Sigmoid colon (tissue), 7 donors: ENCODE data around the gene PUDP. TPM values are rescaled to one million over a fixed set of nuclear protein-coding genes. Genes with fewer than 3 reads are reported as not detected.

Experiments
- DNase-seq: peaks from one replicate; pipeline ENCODE4 v3.0.0-alpha.2; 2019
- H3K27ac ChIP-seq, 4 donors: fragments of 200-600 bp; sonication (generic); one replicate each; pipeline ENCODE4 v1.5.1; 2016 to 2019; ENCODE audit warnings: mild to moderate bottlenecking in 1 of 4
- H3K27me3 ChIP-seq, 3 donors: fragments of 200-600 bp; sonication (generic); one replicate each; pipeline ENCODE4 v1.5.1; 2019; ENCODE audit warnings: mild to moderate bottlenecking in 1 of 3
- H3K36me3 ChIP-seq, 4 donors: fragments of 200-600 bp; sonication (generic); one replicate each; pipeline ENCODE4 v1.5.1; 2016 to 2019
- H3K4me1 ChIP-seq, 4 donors: fragments of 200-600 bp; sonication (generic); one replicate each; pipeline ENCODE4 v1.5.1; 2017 to 2019
- H3K4me3 ChIP-seq, 4 donors: fragments of 200-600 bp; sonication (generic); one replicate each; pipeline ENCODE4 v1.5.1; 2017 to 2019; ENCODE audit warnings: mild to moderate bottlenecking in 2 of 4, moderate library complexity in 1 of 4
- H3K9me3 ChIP-seq, 4 donors: fragments of 200-600 bp in 3 of 4; sonication (generic) in 3 of 4; one replicate each; pipeline versions ENCODE4 v1.5.1 to v1.6.1; 2013 to 2019
- EP300 ChIP-seq, 4 donors: sonication (generic); formaldehyde crosslinking; IDR thresholded peaks; one replicate each; pipeline ENCODE4 v1.6.1; 2017; ENCODE audit warnings: antibody characterized with exemption in 4 of 4
- POLR2A ChIP-seq, 2 donors: fragments of 450-650 bp; IDR thresholded peaks; one replicate each; pipeline ENCODE4 v1.6.1; 2016; ENCODE audit warnings: antibody characterized with exemption in 2 of 2, mild to moderate bottlenecking in 2 of 2, moderate library complexity in 2 of 2
- POLR2AphosphoS5 ChIP-seq, 4 donors: sonication (generic); formaldehyde crosslinking; IDR thresholded peaks; one replicate each; pipeline ENCODE4 v1.6.1; 2017; ENCODE audit warnings: antibody characterized with exemption in 4 of 4
- WGBS, 2 donors: extraction: QIAGEN DNeasy Blood & Tissue Kit; methylation state at CpG; one replicate each; pipeline ENCODE4 v1.1.7; 2013; 5-methylcytosine and 5-hydroxymethylcytosine counted together
- intact Hi-C: fragments of 100-400 bp; cut with DNase I; formaldehyde crosslinking; loops from one replicate; pipeline ENCODE4 v1.15.1; 2023
- polyA plus RNA-seq, 3 donors: library from polyadenylated mRNA; stranded (reverse); fragments of 200-250 nt; gene quantifications; one replicate each; pipeline ENCODE4 v1.2.3, GENCODE V29; 2013
- total RNA-seq, 4 donors: library from RNA; depleted of rRNA; stranded (reverse); fragments of >200 nt; gene quantifications; one replicate each; pipeline ENCODE4 v1.1.0, GENCODE V29; 2016
- TF ChIP-seq, protein P1 (sequence below), 4 experiments: fragments of 450-650 bp in 3 of 4; fragments of 200-600 bp in 1 of 4; IDR thresholded peaks; one replicate each; pipeline ENCODE4 v1.5.1; 2016 to 2019; ENCODE audit warnings: antibody characterized with exemption in 4 of 4, mild to moderate bottlenecking in 3 of 4, moderate library complexity in 2 of 4
- donor health status: healthy with polysubstance abuse.
- donor health status: Bipolar disorder and iron deficiency.
- donor health status: healthy.

PUDP gene
- total and polyA plus RNA-seq, 7 donors, result 6.9 to 29.4 (median 17.2) TPM

GRCh38 chrX:7159149-7159861 lies 11.4 kb upstream of the PUDP start:
- Histone ChIP-seq H3K4me3 (no peak overlapping the region), H3K9me3 (no peaks in the 10 kb centered on the region), H3K36me3 (no peaks in the 10 kb centered on the region), H3K27me3 (no peaks in the 10 kb centered on the region), H3K4me1 (no peaks in the 10 kb centered on the region), H3K27ac (no peak overlapping the region)
- intact Hi-C loops, result no loop called here
- WGBS, 2 donors, result 27 to 69% methylated on average over 7 of the region's 7 CpGs
- DNase-seq, result no peak
- TF ChIP-seq POLR2AphosphoS5 (IDR thresholded peaks at IDR 0.05) (no peak), EP300 (IDR thresholded peaks at IDR 0.05) (no peak), POLR2A (IDR thresholded peaks at IDR 0.05) (no peak)
- TF ChIP-seq, protein P1, sequence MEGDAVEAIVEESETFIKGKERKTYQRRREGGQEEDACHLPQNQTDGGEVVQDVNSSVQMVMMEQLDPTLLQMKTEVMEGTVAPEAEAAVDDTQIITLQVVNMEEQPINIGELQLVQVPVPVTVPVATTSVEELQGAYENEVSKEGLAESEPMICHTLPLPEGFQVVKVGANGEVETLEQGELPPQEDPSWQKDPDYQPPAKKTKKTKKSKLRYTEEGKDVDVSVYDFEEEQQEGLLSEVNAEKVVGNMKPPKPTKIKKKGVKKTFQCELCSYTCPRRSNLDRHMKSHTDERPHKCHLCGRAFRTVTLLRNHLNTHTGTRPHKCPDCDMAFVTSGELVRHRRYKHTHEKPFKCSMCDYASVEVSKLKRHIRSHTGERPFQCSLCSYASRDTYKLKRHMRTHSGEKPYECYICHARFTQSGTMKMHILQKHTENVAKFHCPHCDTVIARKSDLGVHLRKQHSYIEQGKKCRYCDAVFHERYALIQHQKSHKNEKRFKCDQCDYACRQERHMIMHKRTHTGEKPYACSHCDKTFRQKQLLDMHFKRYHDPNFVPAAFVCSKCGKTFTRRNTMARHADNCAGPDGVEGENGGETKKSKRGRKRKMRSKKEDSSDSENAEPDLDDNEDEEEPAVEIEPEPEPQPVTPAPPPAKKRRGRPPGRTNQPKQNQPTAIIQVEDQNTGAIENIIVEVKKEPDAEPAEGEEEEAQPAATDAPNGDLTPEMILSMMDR (IDR thresholded peaks at IDR 0.05), result no peak

GRCh38 chrX:7158468-7158990 lies 10.6 kb upstream of the PUDP start:
- no peaks in the 10 kb centered on the region for H3K4me1 ChIP-seq
- no peak for DNase-seq
- no peaks in the 10 kb centered on the region for H3K9me3 ChIP-seq
- H3K4me3 ChIP-seq, result no peak overlapping the region
- no peaks in the 10 kb centered on the region for H3K36me3 ChIP-seq
- 84 to 89% methylated on average over 5 of the region's 5 CpGs for WGBS, 2 donors
- H3K27me3 ChIP-seq, result no peaks in the 10 kb centered on the region
- no peak overlapping the region for H3K27ac ChIP-seq
- intact Hi-C loops, result no loop called here
- TF ChIP-seq POLR2AphosphoS5 (IDR thresholded peaks at IDR 0.05) (no peak), POLR2A (IDR thresholded peaks at IDR 0.05) (no peak), EP300 (IDR thresholded peaks at IDR 0.05) (no peak)
- TF ChIP-seq, protein P1 (IDR thresholded peaks at IDR 0.05), result no peak

DNA sequence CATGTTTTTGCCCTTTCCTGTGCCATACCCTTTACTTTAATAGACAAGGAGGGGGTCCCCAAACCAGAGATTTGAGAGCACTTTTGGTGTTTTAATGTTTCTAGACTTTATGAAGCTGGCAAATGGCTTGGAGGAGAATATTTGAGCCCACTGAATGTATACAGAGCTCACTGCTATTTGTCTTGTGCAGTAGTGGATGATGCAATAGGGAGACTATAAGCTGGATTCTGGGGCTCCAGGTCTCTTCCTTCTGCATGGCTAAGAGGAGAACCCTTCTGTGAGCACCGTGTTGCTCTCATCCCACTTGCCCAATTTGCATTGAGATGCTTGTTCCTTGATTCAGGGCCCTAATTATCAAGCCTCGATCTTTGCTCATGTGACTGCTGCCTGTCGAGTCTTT lies 8.9 kb upstream of the PUDP start:
- no peak overlapping the region for H3K27ac ChIP-seq
- H3K9me3 ChIP-seq, result no peaks in the 10 kb centered on the region
- H3K4me1 ChIP-seq, result no peaks in the 10 kb centered on the region
- no peak for TF ChIP-seq EP300 (IDR thresholded peaks at IDR 0.05)
- intact Hi-C loops, result no loop called here
- H3K27me3 ChIP-seq, result no peaks in the 10 kb centered on the region
- no peaks in the 10 kb centered on the region for H3K36me3 ChIP-seq
- 93% methylated on average over 3 of the region's 3 CpGs for WGBS, 2 donors
- no peak for DNase-seq
- no peak overlapping the region for H3K4me3 ChIP-seq

DNA sequence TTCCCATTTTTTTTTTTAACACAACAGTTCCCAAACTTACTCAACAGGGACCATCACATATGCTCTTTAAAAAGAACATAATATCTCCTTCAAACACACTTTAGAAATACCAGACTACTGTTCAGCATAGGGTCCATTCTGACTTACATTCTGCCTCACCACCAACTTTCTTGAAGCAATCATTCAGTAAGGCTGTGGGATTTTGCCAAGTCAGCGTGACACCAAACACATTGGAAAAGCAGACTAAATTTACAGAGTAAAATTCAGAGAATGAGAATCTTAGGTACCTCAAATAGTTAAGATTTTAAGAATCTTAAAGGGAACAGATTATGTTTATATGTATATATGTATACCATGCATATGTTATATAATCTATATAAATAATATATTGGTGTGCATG lies 7.2 kb upstream of the PUDP start:
- Histone ChIP-seq H3K9me3 (no peaks in the 10 kb centered on the region), H3K27ac (no peak overlapping the region), H3K4me1 (no peaks in the 10 kb centered on the region), H3K27me3 (no peaks in the 10 kb centered on the region), H3K36me3 (no peaks in the 10 kb centered on the region), H3K4me3 (no peak overlapping the region)
- no peak for DNase-seq
- intact Hi-C loops, result no loop called here
- TF ChIP-seq POLR2A (IDR thresholded peaks at IDR 0.05) (no peak), EP300 (IDR thresholded peaks at IDR 0.05) (no peak), POLR2AphosphoS5 (IDR thresholded peaks at IDR 0.05) (no peak)
- TF ChIP-seq, protein P1 (IDR thresholded peaks at IDR 0.05), result no peak
- WGBS, 2 donors, result 95% methylated on average over 1 of the region's 1 CpG

DNA sequence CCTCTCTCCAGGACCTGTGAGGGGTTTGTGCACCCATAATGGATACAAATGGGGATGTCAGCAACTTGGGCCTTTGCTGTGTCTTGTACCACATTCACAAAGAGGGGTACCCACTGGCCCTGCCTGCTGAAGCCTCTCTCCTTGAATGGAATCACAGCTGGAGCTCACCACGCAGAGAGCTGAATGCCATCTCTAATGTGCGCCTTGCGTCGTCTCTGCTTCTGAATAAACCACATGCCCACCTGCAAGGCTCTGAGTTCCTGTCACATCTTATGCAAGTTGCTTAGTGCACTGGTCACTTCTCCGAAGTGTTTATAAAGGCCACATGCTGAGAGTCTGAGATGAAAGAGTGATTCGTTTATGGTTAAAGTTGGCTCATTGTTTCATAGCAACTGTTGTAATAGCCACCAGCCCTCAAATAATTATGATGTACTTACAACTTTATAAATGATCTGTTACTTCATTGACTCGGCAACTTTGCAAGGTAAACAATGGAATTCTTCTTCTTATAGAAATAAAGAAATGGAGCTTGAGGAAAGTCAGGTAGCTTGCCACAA lies 6.2 kb upstream of the PUDP start:
- intact Hi-C loops, result no loop called here
- no peak for TF ChIP-seq EP300 (IDR thresholded peaks at IDR 0.05)
- no peak for TF ChIP-seq POLR2AphosphoS5 (IDR thresholded peaks at IDR 0.05)
- TF ChIP-seq, protein P1 (IDR thresholded peaks at IDR 0.05), result no peak
- TF ChIP-seq POLR2A (IDR thresholded peaks at IDR 0.05), result no peak
- no peak overlapping the region for H3K27ac ChIP-seq
- WGBS, 2 donors, result 82% methylated on average over 7 of the region's 7 CpGs
- DNase-seq, result no peak
- no peaks in the 10 kb centered on the region for H3K4me1 ChIP-seq
- H3K27me3 ChIP-seq, result no peaks in the 10 kb centered on the region
- H3K9me3 ChIP-seq, result no peaks in the 10 kb centered on the region
- no peak overlapping the region for H3K4me3 ChIP-seq
- H3K36me3 ChIP-seq, result no peaks in the 10 kb centered on the region
